Measurements from ENCODE around the gene SEC23B. TPM values are rescaled to one million over a fixed set of nuclear protein-coding genes. Genes with fewer than 3 reads are reported as not detected.

SEC23B gene
- total RNA-seq, 2 donors from 2014 or later: 64.4 to 127 TPM

DNA sequence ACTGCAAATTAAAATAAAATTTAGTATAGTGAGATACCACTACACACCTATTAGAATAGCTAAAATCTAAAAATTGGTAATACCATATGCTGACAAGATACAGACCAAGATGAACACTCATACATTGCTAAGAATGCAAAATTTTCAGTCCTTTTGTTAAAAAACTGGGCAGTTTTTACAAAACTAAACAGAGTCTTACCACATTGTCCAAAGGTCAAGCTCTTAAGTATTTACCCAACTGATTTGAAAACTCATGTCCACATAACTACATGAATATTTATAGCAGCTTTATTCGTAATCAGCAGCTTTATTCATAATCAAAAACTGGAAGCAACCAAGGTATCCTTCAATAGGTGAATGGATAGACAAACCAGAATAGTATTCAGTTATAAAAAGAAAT lies 30.5 kb upstream of the SEC23B start:
- Histone ChIP-seq H3K9me3 (no peaks in the 10 kb centered on the region), H3K27me3 (replicated peaks; ENCODE audit: insufficient read depth) (no peaks in the 10 kb centered on the region), H3K4me1 (replicated peaks) (no peaks in the 10 kb centered on the region), H3K4me3 (no peak overlapping the region), H3K27ac (no peak overlapping the region), H3K36me3 (no peaks in the 10 kb centered on the region)
- DNase-seq (ENCODE audit: low spot score): no peak
- intact Hi-C loops (cut with DNase I): no loop called here
- TF ChIP-seq POLR2AphosphoS5 (IDR thresholded peaks at IDR 0.05) (no peak), POLR2A (IDR thresholded peaks at IDR 0.05) (no peak)
- TF ChIP-seq, protein P1, sequence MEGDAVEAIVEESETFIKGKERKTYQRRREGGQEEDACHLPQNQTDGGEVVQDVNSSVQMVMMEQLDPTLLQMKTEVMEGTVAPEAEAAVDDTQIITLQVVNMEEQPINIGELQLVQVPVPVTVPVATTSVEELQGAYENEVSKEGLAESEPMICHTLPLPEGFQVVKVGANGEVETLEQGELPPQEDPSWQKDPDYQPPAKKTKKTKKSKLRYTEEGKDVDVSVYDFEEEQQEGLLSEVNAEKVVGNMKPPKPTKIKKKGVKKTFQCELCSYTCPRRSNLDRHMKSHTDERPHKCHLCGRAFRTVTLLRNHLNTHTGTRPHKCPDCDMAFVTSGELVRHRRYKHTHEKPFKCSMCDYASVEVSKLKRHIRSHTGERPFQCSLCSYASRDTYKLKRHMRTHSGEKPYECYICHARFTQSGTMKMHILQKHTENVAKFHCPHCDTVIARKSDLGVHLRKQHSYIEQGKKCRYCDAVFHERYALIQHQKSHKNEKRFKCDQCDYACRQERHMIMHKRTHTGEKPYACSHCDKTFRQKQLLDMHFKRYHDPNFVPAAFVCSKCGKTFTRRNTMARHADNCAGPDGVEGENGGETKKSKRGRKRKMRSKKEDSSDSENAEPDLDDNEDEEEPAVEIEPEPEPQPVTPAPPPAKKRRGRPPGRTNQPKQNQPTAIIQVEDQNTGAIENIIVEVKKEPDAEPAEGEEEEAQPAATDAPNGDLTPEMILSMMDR (IDR thresholded peaks at IDR 0.05): no peak
- 98% methylated on average over 1 of the region's 1 CpG for WGBS

DNA sequence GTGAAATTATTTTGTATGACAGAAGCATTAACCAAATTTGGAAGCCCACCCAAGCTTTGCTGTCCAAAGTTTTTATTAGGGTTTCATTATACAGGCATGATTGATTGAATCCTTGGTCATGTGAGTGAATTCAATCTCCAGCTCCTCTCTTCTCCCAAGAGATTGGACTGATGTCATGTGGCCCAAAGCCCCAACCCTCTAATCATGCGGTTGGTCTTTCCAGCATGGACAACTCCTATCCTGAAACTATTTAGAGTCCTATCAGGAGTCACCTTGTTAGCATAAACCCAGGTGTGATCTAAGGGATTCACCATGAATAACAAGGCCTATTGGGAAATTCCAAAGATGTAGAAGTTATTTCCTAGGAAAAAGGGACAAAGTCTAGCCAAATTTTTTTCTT lies 29.9 kb upstream of the SEC23B start:
- no peak for DNase-seq (ENCODE audit: low spot score)
- intact Hi-C loops (cut with DNase I): no loop called here
- Histone ChIP-seq H3K4me1 (replicated peaks) (no peaks in the 10 kb centered on the region), H3K4me3 (no peak overlapping the region), H3K9me3 (no peaks in the 10 kb centered on the region), H3K27ac (no peak overlapping the region), H3K36me3 (no peaks in the 10 kb centered on the region), H3K27me3 (replicated peaks; ENCODE audit: insufficient read depth) (no peaks in the 10 kb centered on the region)
- WGBS: 71% methylated on average over 1 of the region's 1 CpG
- TF ChIP-seq POLR2AphosphoS5 (IDR thresholded peaks at IDR 0.05) (no peak), POLR2A (IDR thresholded peaks at IDR 0.05) (no peak)
- TF ChIP-seq, protein P1 (IDR thresholded peaks at IDR 0.05): no peak

DNA sequence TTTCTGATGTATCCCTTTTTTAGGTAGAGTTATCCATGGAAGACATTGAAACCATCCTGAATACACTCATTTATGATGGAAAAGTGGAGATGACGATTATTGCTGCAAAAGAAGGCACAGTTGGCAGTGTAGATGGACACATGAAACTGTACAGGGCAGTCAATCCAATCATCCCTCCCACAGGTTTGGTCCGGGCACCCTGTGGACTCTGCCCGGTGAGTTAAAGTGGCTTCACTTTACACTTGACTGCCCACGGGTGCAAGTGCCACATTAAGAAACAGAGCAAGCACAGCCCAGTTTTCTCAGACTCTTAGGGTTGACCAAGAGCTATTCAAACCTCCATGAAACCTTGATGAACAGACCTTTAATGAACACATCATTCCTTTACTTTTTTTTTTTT lies 26.1 kb upstream of the SEC23B start:
- intact Hi-C loops (cut with DNase I): no loop called here
- no peak overlapping the region for H3K4me3 ChIP-seq
- H3K27me3 ChIP-seq (replicated peaks; ENCODE audit: insufficient read depth): no peaks in the 10 kb centered on the region
- H3K9me3 ChIP-seq: no peaks in the 10 kb centered on the region
- 93% methylated on average over 4 of the region's 4 CpGs for WGBS
- DNase-seq (ENCODE audit: low spot score): no peak
- peaks cover 0 to 3% of the 10 kb centered on the region in 2 donors for H3K36me3 ChIP-seq
- no peak overlapping the region for H3K27ac ChIP-seq
- H3K4me1 ChIP-seq (replicated peaks): no peaks in the 10 kb centered on the region
- TF ChIP-seq POLR2AphosphoS5 (IDR thresholded peaks at IDR 0.05) (no peak), POLR2A (IDR thresholded peaks at IDR 0.05) (no peak)
- TF ChIP-seq, protein P1 (IDR thresholded peaks at IDR 0.05): no peak

DNA sequence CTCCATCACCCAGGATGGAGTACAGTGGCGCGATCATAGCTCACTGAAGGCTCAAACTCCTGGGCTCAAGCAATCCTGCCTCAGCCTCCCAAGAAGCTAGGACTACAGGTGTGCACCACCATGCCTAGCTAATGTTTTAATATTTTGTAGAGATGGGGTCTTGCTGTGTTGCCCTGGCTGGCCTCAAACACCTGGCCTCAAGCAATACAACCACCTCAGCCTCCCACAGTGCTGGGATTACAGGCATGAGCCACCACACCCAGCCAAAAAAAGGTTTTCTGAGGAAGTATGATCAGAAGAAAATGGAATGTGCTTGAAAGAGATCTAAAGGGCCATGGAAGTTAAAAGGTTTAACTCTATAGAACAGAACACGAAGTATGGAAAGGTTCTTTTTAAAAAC lies 19.4 kb upstream of the SEC23B start:
- intact Hi-C loops (cut with DNase I): no loop called here
- no peak overlapping the region for H3K27ac ChIP-seq
- no peak for DNase-seq (ENCODE audit: low spot score)
- H3K36me3 ChIP-seq: peaks cover 0 to 3% of the 10 kb centered on the region in 2 donors
- no peaks in the 10 kb centered on the region for H3K27me3 ChIP-seq (replicated peaks; ENCODE audit: insufficient read depth)
- H3K9me3 ChIP-seq: no peaks in the 10 kb centered on the region
- 98% methylated on average over 3 of the region's 3 CpGs for WGBS
- TF ChIP-seq, protein P1 (IDR thresholded peaks at IDR 0.05): no peak
- TF ChIP-seq POLR2A (IDR thresholded peaks at IDR 0.05) (no peak), POLR2AphosphoS5 (IDR thresholded peaks at IDR 0.05) (no peak)
- no peaks in the 10 kb centered on the region for H3K4me1 ChIP-seq (replicated peaks)
- H3K4me3 ChIP-seq: no peak overlapping the region

DNA sequence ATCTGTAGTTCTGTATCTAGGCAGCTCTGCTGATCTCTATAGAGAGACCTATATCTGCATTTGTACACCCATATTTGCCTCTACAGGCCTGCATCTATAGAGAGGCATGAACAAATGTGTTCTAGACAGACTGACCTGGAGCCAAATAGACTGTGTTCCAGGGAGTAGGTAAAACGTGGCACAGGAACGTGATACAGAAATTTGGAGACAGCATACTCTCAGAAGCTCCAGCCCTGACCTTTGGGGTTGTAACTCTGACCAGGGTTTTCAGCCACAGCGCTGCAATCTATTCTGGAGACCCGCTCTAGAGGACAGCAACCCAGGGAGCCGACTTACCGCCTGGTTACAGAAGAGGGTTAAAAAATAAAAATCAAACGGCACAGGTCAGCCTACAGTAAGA lies 11.7 kb upstream of the SEC23B start:
- TF ChIP-seq POLR2A (IDR thresholded peaks at IDR 0.05) (no peak), POLR2AphosphoS5 (IDR thresholded peaks at IDR 0.05) (no peak)
- TF ChIP-seq, protein P1 (IDR thresholded peaks at IDR 0.05): no peak
- 12% methylated on average over 7 of the region's 7 CpGs for WGBS
- Histone ChIP-seq H3K27ac (no peak overlapping the region), H3K36me3 (no peaks in the 10 kb centered on the region), H3K9me3 (no peaks in the 10 kb centered on the region), H3K4me3 (no peak overlapping the region), H3K27me3 (replicated peaks; ENCODE audit: insufficient read depth) (no peaks in the 10 kb centered on the region), H3K4me1 (replicated peaks) (no peaks in the 10 kb centered on the region)
- intact Hi-C loops (cut with DNase I): no loop called here
- no peak for DNase-seq (ENCODE audit: low spot score)
